NT2/D1 (cell line): ENCODE results near the gene PRXL2B.
A peak's percentile ranks its signal among the peaks of the same experiment; 100 is the strongest.

ENCODE experiments used
- DNase-seq: peaks from one replicate; pipeline ENCODE4 v3.0.0-alpha.2; 2011; ENCODE audit warnings: low read depth, low spot score
- H3K27me3 ChIP-seq: 2 replicates; pipeline ENCODE4 v1.6.0; 2011; ENCODE audit warnings: mild to moderate bottlenecking; ENCODE audit not compliant: insufficient read length, insufficient read depth
- H3K36me3 ChIP-seq: 2 replicates; pipeline ENCODE4 v1.6.1; 2011; ENCODE audit warnings: mild to moderate bottlenecking, low read length, mixed read lengths; ENCODE audit not compliant: insufficient read depth, insufficient read length
- H3K4me1 ChIP-seq: 2 replicates; pipeline ENCODE4 v1.5.1; 2011; ENCODE audit not compliant: insufficient read depth, insufficient read length
- H3K4me3 ChIP-seq: 2 replicates; pipeline ENCODE4 v1.5.1; 2011; ENCODE audit warnings: low read depth; ENCODE audit not compliant: insufficient read length
- H3K9ac ChIP-seq: 2 replicates; pipeline ENCODE4 v1.6.0; 2011; ENCODE audit warnings: low read depth; ENCODE audit not compliant: insufficient read length
- H3K9me3 ChIP-seq: 2 replicates; pipeline ENCODE4 v1.5.1; 2011; ENCODE audit warnings: mild to moderate bottlenecking, low read length; ENCODE audit not compliant: insufficient read depth
- SUZ12 ChIP-seq: IDR thresholded peaks from 2 replicates; pipeline ENCODE4 v1.6.1; 2011; ENCODE audit not compliant: insufficient read length, insufficient read depth; ENCODE audit errors: extremely low read depth
- YY1 ChIP-seq: IDR thresholded peaks from 2 replicates; pipeline ENCODE4 v1.6.1; 2011; ENCODE audit not compliant: insufficient read length, insufficient read depth
- ZNF274 ChIP-seq: IDR thresholded peaks from 2 replicates; pipeline ENCODE4 v1.6.1; 2011; ENCODE audit warnings: mild to moderate bottlenecking, low read depth, low read length

The PRXL2B gene

GRCh38 chr1:2586154-2587070 lies at the start of gene PRXL2B:
PRXL2B (plus strand) TSS chr1:2586777; CDS start chr1:2586886, 109 bp downstream.
- peaks cover 3% of the 10 kb centered on the region for H3K4me1 ChIP-seq
- TF ChIP-seq YY1: no peak
- TF ChIP-seq SUZ12: no peak
- no peak for TF ChIP-seq ZNF274
- peaks cover 12% of the 10 kb centered on the region for H3K36me3 ChIP-seq
- peak within 1 kb of the TSS; percentile 91 for H3K9ac ChIP-seq
- peak; percentile 88 for DNase-seq
- no peaks in the 10 kb centered on the region for H3K27me3 ChIP-seq
- H3K9me3 ChIP-seq: peaks cover 12% of the 10 kb centered on the region; the same call in 1 of the 2 replicates
- H3K4me3 ChIP-seq: peak within 1 kb of the TSS; percentile 84

GRCh38 chr1:2537784-2538115 lies 48.8 kb upstream of the PRXL2B start:
- no peak overlapping the region for H3K9ac ChIP-seq
- H3K36me3 ChIP-seq: no peaks in the 10 kb centered on the region
- peaks cover 67% of the 10 kb centered on the region for H3K27me3 ChIP-seq
- no peaks in the 10 kb centered on the region for H3K9me3 ChIP-seq
- no peak for DNase-seq
- H3K4me3 ChIP-seq: no peak overlapping the region
- H3K4me1 ChIP-seq: peaks cover 10% of the 10 kb centered on the region
- TF ChIP-seq SUZ12: no peak

- H3K27me3 ChIP-seq: peaks cover 64% of the 10 kb centered on the region
- H3K4me3 ChIP-seq: no peak overlapping the region
- H3K36me3 ChIP-seq: no peaks in the 10 kb centered on the region
- TF ChIP-seq SUZ12 (no peak), YY1 (no peak), ZNF274 (no peak)
- no peaks in the 10 kb centered on the region for H3K9me3 ChIP-seq
- no peak for DNase-seq
- H3K4me1 ChIP-seq: peaks cover 13% of the 10 kb centered on the region
- H3K9ac ChIP-seq: no peak overlapping the region
Observed at GRCh38 chr1:2538376-2538775, 48.2 kb upstream of the PRXL2B start.

- Histone ChIP-seq H3K4me1 (peaks cover 15% of the 10 kb centered on the region), H3K9me3 (no peaks in the 10 kb centered on the region), H3K27me3 (peaks cover 64% of the 10 kb centered on the region), H3K4me3 (no peak overlapping the region), H3K36me3 (no peaks in the 10 kb centered on the region), H3K9ac (no peak overlapping the region)
- no peak for TF ChIP-seq SUZ12
- no peak for TF ChIP-seq YY1
- TF ChIP-seq ZNF274: no peak
- DNase-seq: no peak
Observed at GRCh38 chr1:2538872-2539271, 47.7 kb upstream of the PRXL2B start.

GRCh38 chr1:2539312-2539907 lies 47.2 kb upstream of the PRXL2B start:
- Histone ChIP-seq H3K9me3 (no peaks in the 10 kb centered on the region), H3K4me1 (peaks cover 19% of the 10 kb centered on the region), H3K9ac (no peak overlapping the region), H3K4me3 (no peak overlapping the region), H3K27me3 (peaks cover 61% of the 10 kb centered on the region), H3K36me3 (no peaks in the 10 kb centered on the region)
- no peak for DNase-seq
- TF ChIP-seq ZNF274 (no peak), YY1 (no peak), SUZ12 (no peak)

- Histone ChIP-seq H3K4me3 (no peak overlapping the region), H3K9ac (peak overlapping the region; percentile 56), H3K4me1 (peaks cover 20% of the 10 kb centered on the region), H3K27me3 (peaks cover 58% of the 10 kb centered on the region), H3K36me3 (no peaks in the 10 kb centered on the region), H3K9me3 (no peaks in the 10 kb centered on the region)
- no peak for DNase-seq
- TF ChIP-seq ZNF274 (no peak), YY1 (no peak), SUZ12 (no peak)
Observed at GRCh38 chr1:2540816-2541492, 45.6 kb upstream of the PRXL2B start.

GRCh38 chr1:2541619-2542245 lies 44.8 kb upstream of the PRXL2B start:
- Histone ChIP-seq H3K36me3 (no peaks in the 10 kb centered on the region), H3K4me1 (peaks cover 20% of the 10 kb centered on the region), H3K9ac (peak overlapping the region; percentile 21), H3K9me3 (no peaks in the 10 kb centered on the region), H3K4me3 (no peak overlapping the region), H3K27me3 (peaks cover 56% of the 10 kb centered on the region)
- DNase-seq: no peak
- no peak for TF ChIP-seq ZNF274
- TF ChIP-seq YY1: no peak
- no peak for TF ChIP-seq SUZ12
